LNCaP clone FGC (cell line): Measurements from ENCODE around the gene TTLL9.
"Not testable (repeated sequence)": the region's sequence is repeated elsewhere in the genome, so short reads cannot be mapped to it uniquely, and the experiment has no call there.

ENCODE experiments used
- DNase-seq: peaks from one replicate; pipeline ENCODE4 v3.0.0-alpha.2; 2011; ENCODE audit warnings: low read depth
- H3K4me3 ChIP-seq: 2 replicates; pipeline ENCODE4 v1.5.1; 2011; ENCODE audit warnings: mild to moderate bottlenecking, low read depth, low read length, control low read depth
- CTCF ChIP-seq: IDR thresholded peaks from 2 replicates; pipeline ENCODE4 v1.5.1; 2012; ENCODE audit warnings: mild to moderate bottlenecking; ENCODE audit not compliant: control insufficient read depth, insufficient read depth; ENCODE audit errors: extremely low read depth

TTLL9 gene

GRCh38 chr20:31925631-31926030 is 55.2 kb downstream of the TTLL9 start:
- no peak overlapping the region for H3K4me3 ChIP-seq
- no peak for TF ChIP-seq CTCF
- DNase-seq: no peak

- no peak for TF ChIP-seq CTCF
- no peak for DNase-seq
Observed at GRCh38 chr20:31926493-31926892, 56.1 kb downstream of the TTLL9 start.

GRCh38 chr20:31927627-31928159 is 57.3 kb downstream of the TTLL9 start:
- H3K4me3 ChIP-seq: no peak overlapping the region
- TF ChIP-seq CTCF: no peak
- DNase-seq: no peak

More at GRCh38 chr20:31926493-31926892, 56.1 kb downstream of the TTLL9 start:
- no peak overlapping the region for H3K4me3 ChIP-seq

GRCh38 chr20:31929631-31930030 is 59.2 kb downstream of the TTLL9 start:
- not testable (repeated sequence) for H3K4me3 ChIP-seq, DNase-seq

GRCh38 chr20:31930779-31931178 is 60.3 kb downstream of the TTLL9 start:
- no peak for DNase-seq
- no peak overlapping the region for H3K4me3 ChIP-seq
- no peak for TF ChIP-seq CTCF

GRCh38 chr20:31933698-31934097 is 63.3 kb downstream of the TTLL9 start:
- H3K4me3 ChIP-seq: no peak overlapping the region
- TF ChIP-seq CTCF: no peak
- DNase-seq: no peak

GRCh38 chr20:31934491-31934890 is 64.1 kb downstream of the TTLL9 start:
- no peak overlapping the region for H3K4me3 ChIP-seq
- no peak for DNase-seq
- TF ChIP-seq CTCF: no peak
